ENCODE measurements around the gene STARD13. TPM values are rescaled to one million over a fixed set of nuclear protein-coding genes. Genes with fewer than 3 reads are reported as not detected.

STARD13 gene
- total RNA-seq, 2 experiments from 2014 or later, result 0.57 TPM; not detected in 1

DNA sequence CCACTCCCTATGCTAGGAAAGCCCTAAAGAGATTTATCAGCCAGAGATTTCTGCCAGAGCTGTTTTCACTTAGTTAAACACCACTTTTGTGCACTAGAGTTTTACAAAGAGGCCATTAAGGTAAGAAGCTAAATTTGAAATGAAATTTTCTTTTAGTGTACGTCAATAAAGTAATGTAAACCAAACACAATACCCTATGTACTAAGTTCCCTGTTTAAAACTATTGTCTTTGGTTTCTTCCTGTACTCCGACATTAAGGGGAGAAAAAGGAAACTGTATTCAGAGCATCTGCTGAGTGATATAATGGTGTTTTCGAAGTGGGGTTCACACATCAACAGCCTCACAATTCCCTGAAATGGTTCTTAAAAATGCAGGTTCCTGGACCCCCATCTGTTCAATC lies 40.7 kb upstream of the STARD13 start:
- no peak for TF ChIP-seq EZH2phosphoT487 (IDR thresholded peaks at IDR 0.05; ENCODE audit: borderline replicate concordance, low read depth, low read length)
- TF ChIP-seq, protein P1, sequence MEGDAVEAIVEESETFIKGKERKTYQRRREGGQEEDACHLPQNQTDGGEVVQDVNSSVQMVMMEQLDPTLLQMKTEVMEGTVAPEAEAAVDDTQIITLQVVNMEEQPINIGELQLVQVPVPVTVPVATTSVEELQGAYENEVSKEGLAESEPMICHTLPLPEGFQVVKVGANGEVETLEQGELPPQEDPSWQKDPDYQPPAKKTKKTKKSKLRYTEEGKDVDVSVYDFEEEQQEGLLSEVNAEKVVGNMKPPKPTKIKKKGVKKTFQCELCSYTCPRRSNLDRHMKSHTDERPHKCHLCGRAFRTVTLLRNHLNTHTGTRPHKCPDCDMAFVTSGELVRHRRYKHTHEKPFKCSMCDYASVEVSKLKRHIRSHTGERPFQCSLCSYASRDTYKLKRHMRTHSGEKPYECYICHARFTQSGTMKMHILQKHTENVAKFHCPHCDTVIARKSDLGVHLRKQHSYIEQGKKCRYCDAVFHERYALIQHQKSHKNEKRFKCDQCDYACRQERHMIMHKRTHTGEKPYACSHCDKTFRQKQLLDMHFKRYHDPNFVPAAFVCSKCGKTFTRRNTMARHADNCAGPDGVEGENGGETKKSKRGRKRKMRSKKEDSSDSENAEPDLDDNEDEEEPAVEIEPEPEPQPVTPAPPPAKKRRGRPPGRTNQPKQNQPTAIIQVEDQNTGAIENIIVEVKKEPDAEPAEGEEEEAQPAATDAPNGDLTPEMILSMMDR (conservative IDR thresholded peaks at IDR 0.05; ENCODE audit: low read length), result no peak
- no peak for DNase-seq (ENCODE audit: low spot score)
- peak overlapping the region; percentile 68 for H2AFZ ChIP-seq (ENCODE audit: low read length)
- peak overlapping the region; percentile 8 for H3K4me2 ChIP-seq (ENCODE audit: low read length)
- no TSS peak for BruUV-seq (replicated peaks)
- intact Hi-C loops (cut with micrococcal nuclease; ENCODE audit: unreplicated experiment), result no loop called here
- no peaks in the 10 kb centered on the region for H3K9me2 ChIP-seq (ENCODE audit: insufficient read depth, low read length)
- H3K4me3 ChIP-seq (ENCODE audit: low read depth, low read length, poor library complexity, severe bottlenecking), result no peak overlapping the region
- ChIA-PET CTCF (ENCODE audit: unreplicated experiment) (no interaction called here), POLR2A (interaction anchor here (0.6 to 1.7 kb wide), 2 partner anchors 9 to 11 kb away, joined by 3 to 4 read pairs; no protein-coding TSS in a partner anchor)
- no peaks in the 10 kb centered on the region for H3K79me2 ChIP-seq (ENCODE audit: insufficient read depth, low read depth, low read length)
- H3K27ac ChIP-seq (ENCODE audit: low read depth, low read length, poor library complexity, severe bottlenecking), result peak overlapping the region; percentile 1
- H3K4me1 ChIP-seq (ENCODE audit: insufficient read depth, low read length, poor library complexity, severe bottlenecking), result peaks cover 16% of the 10 kb centered on the region
- H3K9me3 ChIP-seq (ENCODE audit: low read length), result no peaks in the 10 kb centered on the region
- no peaks in the 10 kb centered on the region for H3K36me3 ChIP-seq (ENCODE audit: insufficient read depth, low read length)
- H4K20me1 ChIP-seq (ENCODE audit: insufficient read depth, low read length), result no peaks in the 10 kb centered on the region

GRCh38 chr13:33323801-33324510 lies 38.4 kb upstream of the STARD13 start:
- BruUV-seq (replicated peaks), result no TSS peak

More at GRCh38 chr13:33323801-33324510, 38.4 kb upstream of the STARD13 start:
- intact Hi-C loops (cut with micrococcal nuclease; ENCODE audit: unreplicated experiment), result no loop called here
- Histone ChIP-seq H3K4me2 (ENCODE audit: low read length) (no peak overlapping the region), H3K4me3 (ENCODE audit: low read depth, low read length, poor library complexity, severe bottlenecking) (no peak overlapping the region), H3K4me1 (ENCODE audit: insufficient read depth, low read length, poor library complexity, severe bottlenecking) (peaks cover 16% of the 10 kb centered on the region), H3K9me3 (ENCODE audit: low read length) (no peaks in the 10 kb centered on the region), H3K27ac (ENCODE audit: low read depth, low read length, poor library complexity, severe bottlenecking) (no peak overlapping the region), H3K36me3 (ENCODE audit: insufficient read depth, low read length) (no peaks in the 10 kb centered on the region), H3K9me2 (ENCODE audit: insufficient read depth, low read length) (no peaks in the 10 kb centered on the region), H2AFZ (ENCODE audit: low read length) (no peak overlapping the region), H3K79me2 (ENCODE audit: insufficient read depth, low read depth, low read length) (no peaks in the 10 kb centered on the region), H4K20me1 (ENCODE audit: insufficient read depth, low read length) (no peaks in the 10 kb centered on the region)
- ChIA-PET POLR2A (interaction anchor here (0.7 to 1.1 kb wide), 2 partner anchors 9 to 525 kb away, joined by 3 read pairs; no protein-coding TSS in a partner anchor), CTCF (ENCODE audit: unreplicated experiment) (no interaction called here)
- no peak for TF ChIP-seq EZH2phosphoT487 (IDR thresholded peaks at IDR 0.05; ENCODE audit: borderline replicate concordance, low read depth, low read length)
- TF ChIP-seq, protein P1 (conservative IDR thresholded peaks at IDR 0.05; ENCODE audit: low read length), result no peak
- no peak for DNase-seq (ENCODE audit: low spot score)

All from OCI-LY7 (cell line).